ENCODE data around the gene FNDC3B. TPM values are rescaled to one million over a fixed set of nuclear protein-coding genes. Genes with fewer than 3 reads are reported as not detected.

FNDC3B gene
- total RNA-seq, 2 donors from 2014 or later, result 80.6 to 107 TPM

- WGBS, 2 experiments (ENCODE audit: insufficient coverage in 1 of 2, insufficient read length in 1 of 2), result 96 to 100% methylated on average over 1 of the region's 1 CpG
- no peaks in the 10 kb centered on the region for H3K4me1 ChIP-seq (ENCODE audit: control insufficient read depth, insufficient read depth, low read length)
- H3K27me3 Mint-ChIP-seq (ENCODE audit: insufficient read depth), result no peaks in the 10 kb centered on the region
- no peak overlapping the region for H3K27ac Mint-ChIP-seq
- H3K27ac ChIP-seq (ENCODE audit: low read depth, low read length), result no peak overlapping the region
- H3K36me3 ChIP-seq (ENCODE audit: control insufficient read depth, insufficient read depth, low read length), result peaks cover 91% of the 10 kb centered on the region
- H3K4me3 ChIP-seq (ENCODE audit: low read length), result no peak overlapping the region
- DNase-seq, result no peak
- no peaks in the 10 kb centered on the region for H3K9me3 Mint-ChIP-seq
- H3K4me3 Mint-ChIP-seq, result no peak overlapping the region
- TF ChIP-seq, protein P1, sequence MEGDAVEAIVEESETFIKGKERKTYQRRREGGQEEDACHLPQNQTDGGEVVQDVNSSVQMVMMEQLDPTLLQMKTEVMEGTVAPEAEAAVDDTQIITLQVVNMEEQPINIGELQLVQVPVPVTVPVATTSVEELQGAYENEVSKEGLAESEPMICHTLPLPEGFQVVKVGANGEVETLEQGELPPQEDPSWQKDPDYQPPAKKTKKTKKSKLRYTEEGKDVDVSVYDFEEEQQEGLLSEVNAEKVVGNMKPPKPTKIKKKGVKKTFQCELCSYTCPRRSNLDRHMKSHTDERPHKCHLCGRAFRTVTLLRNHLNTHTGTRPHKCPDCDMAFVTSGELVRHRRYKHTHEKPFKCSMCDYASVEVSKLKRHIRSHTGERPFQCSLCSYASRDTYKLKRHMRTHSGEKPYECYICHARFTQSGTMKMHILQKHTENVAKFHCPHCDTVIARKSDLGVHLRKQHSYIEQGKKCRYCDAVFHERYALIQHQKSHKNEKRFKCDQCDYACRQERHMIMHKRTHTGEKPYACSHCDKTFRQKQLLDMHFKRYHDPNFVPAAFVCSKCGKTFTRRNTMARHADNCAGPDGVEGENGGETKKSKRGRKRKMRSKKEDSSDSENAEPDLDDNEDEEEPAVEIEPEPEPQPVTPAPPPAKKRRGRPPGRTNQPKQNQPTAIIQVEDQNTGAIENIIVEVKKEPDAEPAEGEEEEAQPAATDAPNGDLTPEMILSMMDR (conservative IDR thresholded peaks at IDR 0.05), result no peak
- peaks cover 54% of the 10 kb centered on the region for H3K36me3 Mint-ChIP-seq (ENCODE audit: low read depth)
- no peaks in the 10 kb centered on the region for H3K9me3 ChIP-seq (ENCODE audit: control insufficient read depth, low read length)
- H3K9ac ChIP-seq (ENCODE audit: extremely low read depth, low read length, poor library complexity, severe bottlenecking), result no peak overlapping the region
- peaks cover 11% of the 10 kb centered on the region for H3K4me1 Mint-ChIP-seq
- no peaks in the 10 kb centered on the region for H3K27me3 ChIP-seq (ENCODE audit: control insufficient read depth, insufficient read depth, low read length, poor library complexity, severe bottlenecking)
Observed at GRCh38 chr3:172262991-172263608, 223.7 kb downstream of the FNDC3B start.

DNA sequence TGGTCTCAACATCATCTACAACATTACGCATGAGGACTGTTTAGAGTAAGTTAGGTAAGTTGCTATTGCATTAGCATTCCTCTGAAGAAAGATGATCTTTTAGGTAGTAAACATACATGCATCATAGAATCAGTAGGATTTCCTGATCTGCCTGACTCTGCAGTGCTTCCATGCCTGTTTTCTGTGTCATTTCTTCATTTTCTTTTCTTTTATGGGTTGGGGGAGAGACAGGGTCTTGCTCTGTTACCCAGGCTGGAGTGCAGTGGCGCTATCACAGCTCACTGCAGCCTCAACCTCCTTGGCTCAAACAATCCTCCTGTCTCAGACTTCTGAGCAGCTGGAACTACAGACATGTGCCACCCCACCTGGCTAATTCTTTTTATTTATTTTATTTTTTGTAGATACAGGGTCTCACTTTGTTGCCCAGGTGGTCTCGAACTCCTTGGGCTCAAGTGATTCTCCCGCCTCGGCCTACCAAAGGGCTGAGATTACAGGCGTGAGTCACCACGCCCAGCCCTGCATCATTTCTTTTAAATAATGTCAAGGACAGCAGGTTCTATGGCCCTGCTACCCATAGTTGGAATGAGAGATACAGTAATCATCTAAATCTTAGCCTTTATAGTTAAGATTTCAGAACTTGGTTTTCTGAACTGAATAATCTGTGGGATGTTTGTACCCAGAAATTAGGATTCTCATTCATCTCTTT, 224.6 kb downstream of the FNDC3B start:
- Mint-ChIP-seq H3K36me3 (ENCODE audit: low read depth) (peaks cover 58% of the 10 kb centered on the region), H3K4me3 (no peak overlapping the region), H3K4me1 (peaks cover 11% of the 10 kb centered on the region), H3K9me3 (no peaks in the 10 kb centered on the region), H3K27ac (no peak overlapping the region), H3K27me3 (ENCODE audit: insufficient read depth) (no peaks in the 10 kb centered on the region)
- Histone ChIP-seq H3K27ac (ENCODE audit: low read depth, low read length) (no peak overlapping the region), H3K4me3 (ENCODE audit: low read length) (no peak overlapping the region), H3K27me3 (ENCODE audit: control insufficient read depth, insufficient read depth, low read length, poor library complexity, severe bottlenecking) (no peaks in the 10 kb centered on the region), H3K9ac (ENCODE audit: extremely low read depth, low read length, poor library complexity, severe bottlenecking) (no peak overlapping the region), H3K36me3 (ENCODE audit: control insufficient read depth, insufficient read depth, low read length) (peaks cover 93% of the 10 kb centered on the region), H3K4me1 (ENCODE audit: control insufficient read depth, insufficient read depth, low read length) (no peaks in the 10 kb centered on the region), H3K9me3 (ENCODE audit: control insufficient read depth, low read length) (no peaks in the 10 kb centered on the region)
- TF ChIP-seq, protein P1 (conservative IDR thresholded peaks at IDR 0.05), result no peak
- DNase-seq, result no peak
- 95 to 100% methylated on average over 3 to 7 of the region's 7 CpGs for WGBS, 2 experiments (ENCODE audit: insufficient coverage in 1 of 2, insufficient read length in 1 of 2)

DNA sequence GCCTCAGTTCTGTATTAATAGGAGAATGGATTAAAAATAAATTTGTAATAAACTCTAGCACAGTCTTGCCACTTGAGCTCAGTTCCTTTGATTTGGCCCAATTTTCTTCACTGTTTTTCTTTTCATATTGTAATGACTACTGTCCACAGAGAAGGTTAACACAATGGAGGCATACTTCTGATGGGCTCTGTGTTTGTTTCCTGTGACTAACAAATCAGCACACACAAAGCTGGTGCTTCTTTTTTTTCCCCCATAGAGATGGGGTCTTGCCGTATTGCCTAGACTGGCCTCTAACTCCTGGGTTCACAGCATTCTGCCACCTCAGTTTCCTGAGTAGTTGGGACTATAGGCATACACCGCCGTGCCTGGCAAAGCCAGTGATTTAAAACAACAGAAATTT, 226.7 kb downstream of the FNDC3B start:
- H3K27ac Mint-ChIP-seq, result no peak overlapping the region
- Histone ChIP-seq H3K4me3 (ENCODE audit: low read length) (no peak overlapping the region), H3K4me1 (ENCODE audit: control insufficient read depth, insufficient read depth, low read length) (no peaks in the 10 kb centered on the region), H3K9me3 (ENCODE audit: control insufficient read depth, low read length) (no peaks in the 10 kb centered on the region), H3K9ac (ENCODE audit: extremely low read depth, low read length, poor library complexity, severe bottlenecking) (no peak overlapping the region), H3K36me3 (ENCODE audit: control insufficient read depth, insufficient read depth, low read length) (peaks cover 87% of the 10 kb centered on the region), H3K27ac (ENCODE audit: low read depth, low read length) (no peak overlapping the region), H3K27me3 (ENCODE audit: control insufficient read depth, insufficient read depth, low read length, poor library complexity, severe bottlenecking) (no peaks in the 10 kb centered on the region)
- TF ChIP-seq, protein P1 (conservative IDR thresholded peaks at IDR 0.05), result no peak
- H3K9me3 Mint-ChIP-seq, result no peaks in the 10 kb centered on the region
- no peaks in the 10 kb centered on the region for H3K4me1 Mint-ChIP-seq
- H3K27me3 Mint-ChIP-seq (ENCODE audit: insufficient read depth), result no peaks in the 10 kb centered on the region
- peaks cover 69% of the 10 kb centered on the region for H3K36me3 Mint-ChIP-seq (ENCODE audit: low read depth)
- WGBS, 2 experiments (ENCODE audit: insufficient coverage in 1 of 2, insufficient read length in 1 of 2), result 95 to 100% methylated on average over 2 to 3 of the region's 3 CpGs
- H3K4me3 Mint-ChIP-seq, result no peak overlapping the region
- DNase-seq, result no peak

All from endodermal cell (in vitro differentiated cells).